SK-N-DZ (cell line): ENCODE data around the gene SGCA.

ENCODE experiments used
- DNase-seq: peaks from one replicate; pipeline ENCODE4 v3.0.0-alpha.2; 2015; ENCODE audit warnings: low spot score

SGCA gene

DNA sequence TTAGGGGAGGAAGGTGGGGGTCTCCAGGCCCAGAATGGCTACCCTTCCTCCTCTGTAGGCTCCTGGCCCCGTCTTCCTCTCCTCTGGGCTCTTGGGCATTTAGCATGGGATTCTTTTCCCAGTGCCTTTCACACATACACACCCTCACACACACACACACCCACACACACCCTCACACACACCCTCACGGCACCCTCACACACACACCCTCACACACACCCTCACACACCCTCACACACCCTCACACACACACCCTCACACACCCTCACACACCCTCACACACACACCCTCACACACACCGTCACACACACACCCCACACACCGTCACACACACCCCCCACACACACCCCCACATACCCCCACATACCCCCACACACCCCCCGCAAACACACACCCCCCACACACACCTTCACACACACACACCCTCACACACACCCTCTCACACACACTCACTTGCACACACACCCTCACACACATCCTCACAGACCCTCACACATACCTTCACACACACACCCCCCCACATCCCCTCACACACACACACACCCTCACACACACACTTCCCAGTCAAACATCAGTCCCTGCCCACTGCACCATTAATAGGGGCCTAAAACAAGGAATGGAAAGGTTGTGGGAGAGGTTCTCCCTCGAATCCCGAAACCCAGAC, 845 bp downstream of the SGCA start:
- no peak for DNase-seq

DNA sequence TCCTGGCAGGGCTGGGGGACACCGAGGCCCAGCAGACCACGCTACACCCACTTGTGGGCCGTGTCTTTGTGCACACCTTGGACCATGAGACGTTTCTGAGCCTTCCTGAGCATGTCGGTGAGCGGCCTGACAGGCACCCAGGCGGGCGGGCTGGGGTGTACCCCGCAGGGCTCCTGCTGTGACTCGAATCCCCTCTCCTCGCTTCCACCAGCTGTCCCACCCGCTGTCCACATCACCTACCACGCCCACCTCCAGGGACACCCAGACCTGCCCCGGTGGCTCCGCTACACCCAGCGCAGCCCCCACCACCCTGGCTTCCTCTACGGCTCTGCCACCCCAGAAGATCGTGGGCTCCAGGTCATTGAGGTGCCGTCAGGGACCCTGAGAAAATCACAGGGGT, 1.6 kb downstream of the SGCA start:
- no peak for DNase-seq

DNA sequence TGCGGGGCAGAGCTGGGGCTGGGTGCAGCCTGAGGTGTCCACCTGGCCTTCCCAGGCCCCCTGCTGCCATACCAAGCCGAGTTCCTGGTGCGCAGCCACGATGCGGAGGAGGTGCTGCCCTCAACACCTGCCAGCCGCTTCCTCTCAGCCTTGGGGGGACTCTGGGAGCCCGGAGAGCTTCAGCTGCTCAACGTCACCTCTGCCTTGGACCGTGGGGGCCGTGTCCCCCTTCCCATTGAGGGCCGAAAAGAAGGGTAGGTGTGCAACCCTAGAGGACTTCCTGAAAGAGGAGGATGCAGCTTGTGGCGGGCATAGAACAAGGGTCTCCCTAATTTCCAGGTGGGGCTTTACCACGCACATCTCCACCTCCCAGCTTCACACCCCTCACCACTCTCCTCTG, 2.5 kb downstream of the SGCA start:
- no peak for DNase-seq

DNA sequence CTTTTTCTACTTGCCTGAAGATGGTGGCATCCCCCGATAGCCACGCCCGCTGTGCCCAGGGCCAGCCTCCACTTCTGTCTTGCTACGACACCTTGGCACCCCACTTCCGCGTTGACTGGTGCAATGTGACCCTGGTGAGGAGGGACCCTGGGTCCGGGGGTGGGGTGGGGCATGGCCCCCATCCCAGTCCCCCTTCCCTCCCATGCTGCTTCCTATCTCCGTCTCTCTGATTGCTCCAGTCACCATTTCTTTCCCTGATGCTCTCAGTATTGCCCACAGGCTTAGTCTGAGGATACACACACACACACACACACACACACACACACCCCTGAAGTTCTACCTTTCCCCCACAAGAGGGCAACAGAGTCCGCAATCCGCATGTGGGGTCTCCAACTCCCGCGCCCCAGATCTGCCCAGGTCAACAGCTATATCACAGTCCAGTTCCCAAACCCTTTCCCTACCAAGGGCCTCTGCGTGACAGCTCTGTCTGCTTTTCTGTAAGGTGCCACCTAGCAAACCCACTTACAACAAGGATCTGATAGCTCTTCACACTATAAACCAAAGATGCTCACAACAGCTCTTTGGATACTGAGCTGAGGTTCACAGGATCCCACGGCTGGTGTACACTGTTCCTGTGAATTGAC, 3.4 kb downstream of the SGCA start:
- peak; percentile 72 for DNase-seq

DNA sequence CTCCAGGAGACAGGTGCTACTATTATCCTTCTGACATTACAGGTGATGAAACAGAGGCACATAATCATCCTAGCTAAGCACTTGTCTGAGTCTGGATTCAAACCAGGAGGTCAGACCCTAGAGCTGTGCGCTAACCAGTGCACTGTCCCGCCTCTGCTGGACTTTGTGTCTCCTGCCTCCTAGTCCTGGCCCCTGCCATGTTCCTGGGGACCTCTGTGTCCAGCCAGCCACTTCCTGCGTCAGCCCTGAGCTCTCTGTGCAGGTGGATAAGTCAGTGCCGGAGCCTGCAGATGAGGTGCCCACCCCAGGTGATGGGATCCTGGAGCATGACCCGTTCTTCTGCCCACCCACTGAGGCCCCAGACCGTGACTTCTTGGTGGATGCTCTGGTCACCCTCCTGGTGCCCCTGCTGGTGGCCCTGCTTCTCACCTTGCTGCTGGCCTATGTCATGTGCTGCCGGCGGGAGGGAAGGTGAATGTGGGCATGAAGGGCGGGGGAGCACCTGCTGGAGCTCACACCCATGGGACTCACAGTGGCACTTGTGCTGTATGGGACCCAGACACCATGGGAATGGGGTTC, 4.2 kb downstream of the SGCA start:
- no peak for DNase-seq

DNA sequence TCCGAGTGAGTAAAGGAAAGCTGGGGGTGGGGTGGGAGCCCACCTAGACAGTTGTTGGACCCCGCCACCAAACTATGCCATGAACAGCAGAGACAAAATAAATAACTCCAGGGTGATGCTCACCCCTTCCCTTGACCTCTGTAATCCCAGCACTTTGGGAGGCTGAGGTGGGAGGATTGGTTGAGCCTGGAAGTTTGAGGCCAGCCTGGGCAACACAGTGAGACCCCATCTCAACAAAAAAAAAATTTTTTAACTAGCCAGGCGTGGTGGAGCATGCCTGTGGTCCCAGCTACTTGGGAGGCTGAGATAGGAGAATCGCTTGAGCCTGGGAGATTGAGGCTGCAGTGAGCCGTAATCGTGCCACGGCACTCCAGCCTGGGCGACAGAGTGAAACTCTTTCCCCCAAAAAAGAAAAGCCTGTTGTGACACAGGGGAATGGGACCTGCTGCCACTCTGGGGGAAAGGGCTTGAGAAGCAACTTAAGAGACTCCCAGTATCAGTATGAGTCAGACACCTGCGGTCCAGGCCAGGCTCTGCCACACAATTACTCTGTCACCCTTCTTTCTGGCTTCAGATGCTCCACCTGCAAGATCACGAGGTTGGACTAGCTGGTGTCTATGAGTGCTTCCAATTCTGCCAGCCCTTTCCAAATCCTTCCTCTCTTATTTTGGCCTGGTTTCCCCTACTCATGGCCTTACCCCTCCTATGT, 5.0 kb downstream of the SGCA start:
- no peak for DNase-seq

DNA sequence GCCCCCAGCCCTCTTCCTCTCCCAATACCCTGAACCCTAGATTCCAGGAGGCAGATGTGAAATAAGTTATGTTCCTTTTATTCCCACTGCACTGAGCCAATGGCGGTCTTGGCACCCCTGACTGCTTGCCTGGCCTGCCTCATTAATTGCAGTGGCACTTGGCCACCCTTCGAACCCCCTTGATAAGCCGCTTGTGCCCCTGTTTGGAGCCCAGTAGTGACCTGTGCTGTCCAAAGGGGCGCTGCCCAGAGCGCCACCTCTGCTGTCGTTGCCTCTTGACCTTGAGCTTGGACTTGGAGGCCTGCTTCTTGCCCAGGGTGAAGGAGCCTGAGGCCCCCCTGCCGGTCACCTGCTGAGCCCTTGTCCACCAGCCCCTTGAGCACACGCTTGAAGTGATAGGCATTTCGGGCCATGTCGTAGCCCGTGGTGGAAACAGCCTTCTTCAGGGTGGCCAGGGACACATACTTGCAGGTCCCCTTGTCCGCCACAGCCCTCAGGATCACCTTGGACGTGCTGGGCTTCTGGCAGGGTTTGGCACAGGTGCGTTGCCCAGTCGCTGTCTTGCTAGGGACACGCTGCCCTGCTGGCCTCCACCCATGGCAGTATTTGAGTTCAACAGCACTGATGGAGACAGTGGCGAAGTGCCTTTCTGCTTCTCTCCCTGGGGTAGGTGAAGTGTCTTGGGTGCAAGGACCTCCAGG, 5.7 kb downstream of the SGCA start:
- no peak for DNase-seq

DNA sequence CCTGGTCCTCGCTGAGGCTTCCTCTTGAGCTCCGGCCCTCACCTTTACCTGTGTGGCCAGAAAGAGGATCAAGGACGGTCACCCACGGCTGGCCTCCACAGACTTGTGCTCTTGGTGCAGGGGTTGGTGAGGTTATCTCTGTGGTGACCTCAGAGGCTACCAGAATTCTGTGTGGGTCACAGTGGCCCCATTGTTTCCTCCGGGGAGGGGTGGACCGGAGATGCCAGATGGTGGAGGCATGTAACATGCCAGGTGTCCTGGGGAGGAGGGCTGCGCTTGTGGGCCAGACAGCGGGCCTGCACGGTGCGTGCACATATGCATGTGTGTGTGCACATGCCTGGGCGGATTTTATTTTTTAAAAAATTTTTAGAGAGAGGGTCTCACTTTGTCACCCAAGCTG, 6.3 kb downstream of the SGCA start:
- no peak for DNase-seq

DNA sequence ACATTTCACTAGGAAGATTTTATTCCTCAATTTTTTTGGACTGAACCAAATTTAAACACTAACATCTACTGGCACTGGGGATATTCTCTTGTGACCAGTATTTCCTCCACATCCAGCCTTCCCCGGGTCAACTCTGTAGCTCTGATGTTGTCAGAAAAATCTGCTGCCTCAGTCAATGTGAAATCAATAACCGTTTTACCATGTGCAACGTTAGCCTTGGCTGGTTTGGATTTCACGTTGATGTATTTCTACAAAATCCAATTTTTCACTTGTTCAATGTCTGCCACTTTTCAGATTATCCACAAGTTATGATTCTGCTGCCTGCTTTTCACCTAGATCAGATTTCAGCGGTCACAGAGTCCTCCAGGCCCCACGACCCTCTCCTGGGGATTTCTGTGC, 7.1 kb downstream of the SGCA start:
- DNase-seq, result no peak

DNA sequence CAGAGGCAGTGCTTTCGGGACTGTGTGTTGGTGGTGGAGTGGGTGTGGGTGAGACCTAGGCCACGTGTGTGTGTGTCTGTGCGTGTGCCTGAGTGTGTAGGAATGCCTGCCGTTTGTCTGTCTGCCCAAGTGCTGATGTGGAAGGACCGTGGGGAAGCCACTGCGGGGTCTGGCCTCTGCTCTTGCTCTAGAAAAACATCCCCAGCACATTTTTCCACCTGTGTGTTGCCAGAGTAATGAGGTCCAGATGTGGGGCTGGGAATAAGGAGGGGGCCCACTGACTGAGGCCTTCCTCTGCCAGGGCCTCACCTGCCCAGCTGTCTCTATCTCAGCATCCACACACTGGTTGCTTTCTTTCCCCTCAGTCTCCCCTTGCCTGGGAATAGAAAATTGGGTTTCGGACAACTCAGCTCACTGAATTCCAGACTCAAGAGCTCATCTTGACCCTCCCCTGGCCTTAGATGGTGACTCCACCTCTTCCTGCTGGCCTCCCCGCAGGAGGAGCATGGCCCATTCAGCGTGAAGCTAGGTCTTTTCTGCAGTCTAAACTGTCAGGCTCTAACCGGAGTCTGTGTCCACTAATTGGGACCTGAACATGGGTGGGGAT, 7.6 kb downstream of the SGCA start:
- DNase-seq, result peak; percentile 59

DNA sequence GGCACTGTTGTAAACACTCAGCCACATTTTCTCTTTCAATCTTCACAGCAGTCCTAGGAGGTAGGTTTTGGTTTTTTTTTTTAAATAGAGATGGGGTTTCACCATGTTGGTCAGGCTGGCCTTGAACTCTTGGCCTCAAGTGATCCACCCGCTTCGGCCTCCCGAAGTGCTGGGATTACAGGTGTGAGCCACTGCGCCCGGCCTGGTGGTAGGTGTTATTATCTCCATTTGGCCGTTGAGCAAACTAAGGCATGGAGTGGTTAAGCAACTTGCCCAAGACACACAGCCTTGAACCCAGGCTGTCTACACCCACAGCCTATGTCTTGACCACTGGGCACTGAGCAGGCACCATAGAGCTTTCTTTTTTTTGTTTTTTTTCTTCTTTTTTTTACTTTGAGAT, 8.6 kb downstream of the SGCA start:
- no peak for DNase-seq

DNA sequence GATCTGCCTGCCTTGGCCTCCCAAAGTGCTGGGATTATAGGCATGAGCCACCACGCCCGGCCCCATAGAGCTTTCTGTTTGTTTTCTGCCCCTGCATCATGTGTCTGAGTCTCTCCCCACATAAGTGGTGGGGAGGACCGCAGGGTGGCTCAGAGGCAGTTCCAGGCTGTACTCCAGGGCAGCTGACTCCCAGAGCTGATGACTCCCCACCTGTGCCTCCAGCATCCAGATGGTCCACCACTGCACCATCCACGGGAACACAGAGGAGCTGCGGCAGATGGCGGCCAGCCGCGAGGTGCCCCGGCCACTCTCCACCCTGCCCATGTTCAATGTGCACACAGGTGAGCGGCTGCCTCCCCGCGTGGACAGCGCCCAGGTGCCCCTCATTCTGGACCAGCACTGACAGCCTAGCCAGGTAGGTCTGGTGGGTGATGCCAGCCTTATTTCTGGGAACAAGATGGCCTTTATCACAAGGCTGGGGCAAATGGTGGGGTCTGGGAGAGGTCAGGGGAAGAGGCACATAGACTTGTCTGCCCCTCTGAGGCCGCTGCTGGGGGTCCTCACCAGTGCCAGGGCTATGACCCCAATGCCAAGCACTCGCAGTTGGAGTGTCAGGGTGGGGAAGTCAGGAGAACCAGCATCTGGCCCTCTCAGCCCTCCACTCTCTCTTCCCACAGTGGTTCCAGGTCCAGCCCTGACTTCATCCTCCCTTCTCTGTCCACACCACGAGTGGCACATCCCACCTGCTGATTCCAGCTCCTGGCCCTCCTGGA, 9.4 kb downstream of the SGCA start:
- no peak for DNase-seq

DNA sequence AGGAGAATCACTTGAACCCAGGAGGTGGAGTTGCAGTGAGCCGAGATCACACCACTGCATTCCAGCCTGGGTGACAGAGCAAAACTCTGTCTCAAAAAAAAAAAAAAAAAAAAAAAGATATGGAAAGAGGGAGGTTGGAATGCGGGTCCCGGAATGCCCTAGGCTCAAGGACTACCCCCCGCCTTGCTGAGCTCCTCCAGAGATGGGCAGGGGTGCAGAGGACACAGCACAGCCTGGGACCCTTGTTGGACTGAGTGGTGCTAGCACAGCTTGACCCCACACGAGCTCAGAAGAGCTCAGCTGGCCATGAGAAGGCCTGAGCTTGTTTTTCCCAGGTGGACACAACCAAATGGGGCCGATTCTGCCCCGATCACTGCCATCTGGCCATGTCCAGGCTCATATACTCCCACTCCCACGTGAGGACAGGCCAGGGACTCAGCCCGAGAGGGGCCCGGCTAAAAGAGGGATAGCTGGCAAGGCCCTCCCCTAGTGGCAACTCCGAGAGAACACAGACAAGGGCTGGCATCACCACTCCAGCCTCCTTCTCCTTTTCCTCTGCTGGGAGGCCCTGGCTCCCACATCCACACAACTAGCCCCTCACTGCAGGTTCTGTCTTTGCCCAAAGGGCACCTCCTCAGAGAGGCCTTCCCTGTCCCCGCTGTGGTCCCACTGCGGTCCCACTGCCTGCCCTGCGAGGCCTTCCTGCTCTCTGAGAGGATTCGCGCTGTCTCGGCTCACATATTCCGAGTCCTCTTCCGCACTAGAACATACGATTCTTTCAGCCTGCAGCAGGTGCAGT, 11.0 kb downstream of the SGCA start:
- no peak for DNase-seq

DNA sequence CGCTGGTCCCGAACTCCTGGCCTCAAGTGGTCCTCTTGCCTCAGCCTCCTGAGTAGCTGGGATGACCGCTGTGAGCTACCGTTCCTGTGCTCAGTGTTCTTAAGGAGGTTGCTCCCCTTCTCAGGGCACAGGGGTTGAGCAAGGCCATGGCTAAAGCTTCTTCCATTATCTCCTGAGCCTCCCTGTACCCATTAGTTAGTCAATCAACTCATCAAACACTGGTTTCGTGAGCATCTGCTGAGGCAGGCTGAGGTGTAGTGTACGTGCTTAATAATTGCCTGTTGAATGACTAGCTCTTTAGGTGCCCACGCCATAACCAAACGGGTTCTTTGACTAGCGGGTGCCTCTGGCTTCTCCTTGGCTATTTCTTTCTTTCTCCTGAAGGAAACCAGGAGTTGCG, 11.7 kb downstream of the SGCA start:
- DNase-seq, result no peak

DNA sequence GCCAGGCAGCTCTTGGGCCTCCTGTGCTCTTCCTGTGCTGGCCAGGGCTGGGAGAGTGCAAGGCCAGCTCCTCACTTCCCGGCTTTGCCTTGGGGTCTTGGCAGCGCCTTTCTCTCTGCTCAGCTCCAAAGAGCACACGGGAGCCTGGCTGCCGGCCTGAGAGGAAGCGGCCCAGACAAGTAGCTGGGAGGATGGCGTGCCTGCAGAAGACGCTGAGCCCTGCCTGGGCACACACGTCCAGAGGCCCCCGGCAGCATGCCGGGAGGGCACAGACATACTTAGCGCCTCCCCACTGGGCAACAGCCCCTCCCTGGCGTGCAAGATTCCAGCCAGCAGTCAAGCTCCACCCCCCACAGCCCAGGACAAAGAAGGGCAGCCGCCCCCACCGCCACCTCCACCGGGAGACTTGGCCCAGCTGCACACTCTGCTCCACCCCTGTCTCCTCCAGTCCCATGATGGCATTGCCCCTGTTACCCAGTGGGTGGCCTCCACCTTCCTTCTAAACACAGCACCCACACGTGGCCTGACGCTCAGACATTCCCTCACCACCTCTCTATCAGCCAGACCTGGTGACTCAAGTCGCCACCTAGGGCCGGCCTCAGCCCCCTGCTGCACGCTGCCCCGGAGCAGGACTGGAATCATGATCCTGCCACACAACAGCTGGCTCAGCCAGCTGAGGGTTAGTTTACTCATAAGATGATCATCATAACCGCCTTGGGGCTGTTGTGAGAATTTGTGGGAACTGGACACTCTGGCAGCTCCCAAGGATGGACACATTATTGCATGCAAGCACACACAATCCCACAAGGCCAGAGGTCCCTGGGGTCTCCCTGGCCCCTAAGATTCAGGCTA, 12.4 kb downstream of the SGCA start:
- peak; percentile 88 for DNase-seq

DNA sequence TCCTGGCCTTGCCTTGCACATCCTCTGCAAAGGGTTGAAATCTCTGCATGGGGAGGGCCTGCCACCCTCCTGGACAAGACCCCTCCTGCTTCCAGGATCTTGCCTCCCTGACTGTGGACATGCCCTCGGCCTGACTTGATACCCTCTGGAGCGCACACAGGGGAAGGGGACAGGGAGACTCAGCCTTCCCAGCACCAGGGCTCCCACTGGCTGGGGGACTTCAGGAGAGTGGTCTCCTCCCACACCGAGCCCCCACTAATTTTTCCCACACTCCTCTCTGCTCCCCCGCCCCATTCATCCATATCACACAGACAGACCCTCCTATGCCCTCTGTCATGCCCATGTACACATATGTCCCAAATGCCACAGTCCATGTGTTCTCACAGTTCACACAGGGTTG, 14.3 kb downstream of the SGCA start:
- DNase-seq, result no peak

DNA sequence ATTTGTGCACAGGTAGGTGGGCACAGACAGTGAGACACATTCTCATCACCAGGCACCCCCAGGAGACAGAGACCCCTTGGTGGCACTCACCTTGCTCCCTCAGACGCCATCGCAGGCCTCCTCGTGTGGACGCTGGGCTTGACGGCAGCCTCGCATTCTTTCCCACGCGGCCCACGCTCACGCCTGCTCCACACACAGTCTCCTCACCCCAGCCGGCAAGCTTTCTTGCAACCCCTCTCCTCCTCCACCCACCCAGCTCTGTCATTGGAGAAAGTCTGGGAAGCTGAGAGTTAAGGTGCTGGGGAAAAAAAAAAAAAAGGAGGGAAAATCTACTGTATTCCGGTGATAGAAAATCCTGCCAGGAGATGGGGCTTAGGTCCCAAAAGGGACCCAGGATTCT, 14.8 kb downstream of the SGCA start:
- DNase-seq, result no peak

DNA sequence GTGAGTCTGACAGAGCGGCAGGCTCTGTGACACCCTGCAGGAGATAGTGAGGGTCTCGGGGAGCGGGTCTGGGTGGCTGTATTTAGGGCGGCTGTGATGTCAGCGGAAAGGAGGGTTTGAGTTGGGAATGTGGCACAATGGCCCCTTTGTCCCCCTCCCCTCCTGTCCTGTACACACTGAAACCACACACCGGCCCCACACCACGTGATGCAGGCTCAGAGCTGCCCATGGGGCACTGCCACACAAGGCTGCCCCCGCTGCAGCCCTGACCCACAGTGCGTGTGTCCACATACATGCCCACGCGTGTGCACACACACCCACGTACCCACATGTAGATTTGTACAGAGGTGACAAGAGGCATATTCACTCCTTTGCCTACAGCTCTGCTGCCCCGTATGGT, 15.3 kb downstream of the SGCA start:
- DNase-seq, result no peak
